Osteoblast (primary cell): ENCODE measurements around the gene GLDN. TPM values are rescaled to one million over a fixed set of nuclear protein-coding genes. Genes with fewer than 3 reads are reported as not detected.

ENCODE experiments used
- DNase-seq: peaks from one replicate; pipeline ENCODE4 v3.0.0; 2011; ENCODE audit warnings: low spot score, mixed read lengths; ENCODE audit not compliant: insufficient read length; ENCODE audit errors: missing footprints
- H2AFZ ChIP-seq: 2 replicates; pipeline ENCODE4 v1.6.0; 2011; ENCODE audit warnings: mild to moderate bottlenecking, low read length
- H3K27ac ChIP-seq: 2 replicates; pipeline ENCODE4 v1.5.1; 2011; ENCODE audit warnings: mild to moderate bottlenecking, low read depth, low read length, moderate library complexity
- H3K27me3 ChIP-seq: 2 replicates; pipeline ENCODE4 v1.6.0; 2012; ENCODE audit warnings: mild to moderate bottlenecking, control low read depth, inconsistent platforms, low read length, moderate library complexity; ENCODE audit not compliant: insufficient read depth
- H3K36me3 ChIP-seq: 2 replicates; pipeline ENCODE4 v1.5.1; 2011; ENCODE audit warnings: mild to moderate bottlenecking, low read length, control low read depth, moderate library complexity; ENCODE audit not compliant: insufficient read depth
- H3K4me1 ChIP-seq: 2 replicates; pipeline ENCODE4 v1.5.1; 2011; ENCODE audit warnings: mild to moderate bottlenecking, low read length, control low read depth, moderate library complexity; ENCODE audit not compliant: insufficient read depth
- H3K4me2 ChIP-seq: 2 replicates; pipeline ENCODE4 v1.6.0; 2011; ENCODE audit warnings: mild to moderate bottlenecking, low read length; ENCODE audit not compliant: insufficient read depth
- H3K4me3 ChIP-seq: fragments of 200-600 bp; sonication (generic); 3 replicates; pipeline ENCODE4 v1.5.1; 2012; ENCODE audit warnings: mild to moderate bottlenecking, low read length, inconsistent platforms; ENCODE audit not compliant: insufficient read depth
- H3K79me2 ChIP-seq: 2 replicates; pipeline ENCODE4 v1.6.0; 2012; ENCODE audit warnings: mild to moderate bottlenecking, low read length, control low read depth, inconsistent platforms; ENCODE audit not compliant: insufficient read depth
- H3K9me3 ChIP-seq: 2 replicates; pipeline ENCODE4 v1.5.1; 2011; ENCODE audit warnings: low read depth, low read length, control low read depth
- H4K20me1 ChIP-seq: 2 replicates; pipeline ENCODE4 v1.6.0; 2012; ENCODE audit warnings: mild to moderate bottlenecking, low read length, control low read depth; ENCODE audit not compliant: insufficient read depth
- CTCF ChIP-seq: IDR thresholded peaks from 2 replicates; pipeline ENCODE4 v1.5.1; 2011; ENCODE audit warnings: mild to moderate bottlenecking, low read depth, low read length, moderate library complexity; ENCODE audit errors: extremely low read depth
- total RNA-seq: library from RNA; depleted of rRNA; stranded (reverse); fragments of >200 nt; gene quantifications from 2 replicates; pipeline ENCODE4 v1.2.3, GENCODE V29; 2012

The GLDN gene
- total RNA-seq, 1 donor: 1.1 TPM

- H3K4me2 ChIP-seq: peak overlapping the region; percentile 61
- peak overlapping the region; percentile 31 for H2AFZ ChIP-seq
- H3K36me3 ChIP-seq: no peaks in the 10 kb centered on the region
- H3K4me1 ChIP-seq: peaks cover 9% of the 10 kb centered on the region
- TF ChIP-seq CTCF: peak; percentile 98
- DNase-seq: peak; percentile 92
- H3K9me3 ChIP-seq: no peaks in the 10 kb centered on the region
- no peaks in the 10 kb centered on the region for H3K79me2 ChIP-seq
- H4K20me1 ChIP-seq: no peaks in the 10 kb centered on the region
- H3K27ac ChIP-seq: no peak overlapping the region
- no peaks in the 10 kb centered on the region for H3K27me3 ChIP-seq
- no peak overlapping the region for H3K4me3 ChIP-seq
These were observed 39.7 kb downstream of the GLDN start for GRCh38 chr15:51380999-51381806.

GRCh38 chr15:51382787-51383186 lies 41.3 kb downstream of the GLDN start:
- H4K20me1 ChIP-seq: no peaks in the 10 kb centered on the region
- peak; percentile 93 for DNase-seq
- H3K4me2 ChIP-seq: peak overlapping the region; percentile 26
- H3K9me3 ChIP-seq: no peaks in the 10 kb centered on the region
- H3K27ac ChIP-seq: no peak overlapping the region
- H3K79me2 ChIP-seq: no peaks in the 10 kb centered on the region
- H3K4me3 ChIP-seq: no peak overlapping the region
- peaks cover 2% of the 10 kb centered on the region for H3K4me1 ChIP-seq
- TF ChIP-seq CTCF: peak; percentile 79
- H2AFZ ChIP-seq: no peak overlapping the region
- no peaks in the 10 kb centered on the region for H3K27me3 ChIP-seq
- no peaks in the 10 kb centered on the region for H3K36me3 ChIP-seq

- H3K79me2 ChIP-seq: no peaks in the 10 kb centered on the region
- no peaks in the 10 kb centered on the region for H3K36me3 ChIP-seq
- H3K27me3 ChIP-seq: no peaks in the 10 kb centered on the region
- H3K4me3 ChIP-seq: no peak overlapping the region
- no peak overlapping the region for H3K27ac ChIP-seq
- H2AFZ ChIP-seq: no peak overlapping the region
- peaks cover 1% of the 10 kb centered on the region for H3K4me1 ChIP-seq
- H3K4me2 ChIP-seq: no peak overlapping the region
- no peak for TF ChIP-seq CTCF
- H3K9me3 ChIP-seq: no peaks in the 10 kb centered on the region
- H4K20me1 ChIP-seq: no peaks in the 10 kb centered on the region
- DNase-seq: no peak
These were observed 44.6 kb downstream of the GLDN start for GRCh38 chr15:51386029-51386428.

GRCh38 chr15:51386486-51386885 lies 45.0 kb downstream of the GLDN start:
- H2AFZ ChIP-seq: no peak overlapping the region
- no peak for TF ChIP-seq CTCF
- no peak overlapping the region for H3K4me2 ChIP-seq
- no peak for DNase-seq
- H3K27me3 ChIP-seq: no peaks in the 10 kb centered on the region
- H3K9me3 ChIP-seq: no peaks in the 10 kb centered on the region
- no peak overlapping the region for H3K27ac ChIP-seq
- H3K4me1 ChIP-seq: no peaks in the 10 kb centered on the region
- no peak overlapping the region for H3K4me3 ChIP-seq
- H3K36me3 ChIP-seq: no peaks in the 10 kb centered on the region
- no peaks in the 10 kb centered on the region for H3K79me2 ChIP-seq
- H4K20me1 ChIP-seq: no peaks in the 10 kb centered on the region
